Measurements from ENCODE around the gene RINL.
"Not testable (repeated sequence)": the region's sequence is repeated elsewhere in the genome, so short reads cannot be mapped to it uniquely, and the experiment has no call there.

Gene RINL

GRCh38 chr19:38834104-38834490 is 44.0 kb downstream of the RINL start:
- DNase-seq = no peak

- DNase-seq = no peak
Observed at GRCh38 chr19:38833092-38833425, 45.0 kb downstream of the RINL start.

GRCh38 chr19:38831142-38831605 is 46.9 kb downstream of the RINL start:
- DNase-seq = no peak

GRCh38 chr19:38830039-38830733 is 47.9 kb downstream of the RINL start:
- DNase-seq = no peak

GRCh38 chr19:38829203-38829602 is 48.9 kb downstream of the RINL start:
- DNase-seq = not testable (repeated sequence)

- DNase-seq = no peak
Observed at GRCh38 chr19:38826856-38827551, 51.1 kb downstream of the RINL start.

GRCh38 chr19:38825936-38826335 is 52.1 kb downstream of the RINL start:
- DNase-seq = not testable (repeated sequence)

- not testable (repeated sequence) for DNase-seq
Observed at GRCh38 chr19:38821230-38821825, 56.7 kb downstream of the RINL start.

- DNase-seq = peak; percentile 30
Observed at GRCh38 chr19:38819231-38819920, 58.7 kb downstream of the RINL start.
